MM.1S (cell line): Measurements from ENCODE around the gene GTF3C5.

Source experiments
- DNase-seq: peaks from one replicate; pipeline ENCODE4 v3.0.0-alpha.2; 2015
- H2AFZ ChIP-seq: fragments of 300-600 bp; sonication (generic); 2 replicates; pipeline ENCODE4 v1.6.0; 2016; ENCODE audit warnings: antibody characterized with exemption, low read length
- H3F3A ChIP-seq: fragments of 300-600 bp; sonication (generic); 2 replicates; pipeline ENCODE4 v1.6.1; 2016; ENCODE audit warnings: mild to moderate bottlenecking, antibody characterized with exemption, low read length, moderate library complexity, mixed read lengths; ENCODE audit not compliant: insufficient read depth
- H3K27ac ChIP-seq: fragments of 300-600 bp; sonication (generic); 2 replicates; pipeline ENCODE4 v1.5.1; 2016; ENCODE audit warnings: mild to moderate bottlenecking, low read length
- H3K27me3 ChIP-seq: fragments of 300-600 bp; sonication (generic); replicated peaks from 2 replicates; pipeline ENCODE4 v1.6.0; 2016; ENCODE audit warnings: low read length; ENCODE audit not compliant: insufficient read depth
- H3K36me3 ChIP-seq: fragments of 300-600 bp; sonication (generic); replicated peaks from 2 replicates; pipeline ENCODE4 v1.6.1; 2016; ENCODE audit warnings: mild to moderate bottlenecking, low read length, mixed read lengths; ENCODE audit not compliant: insufficient read depth
- H3K4me1 ChIP-seq: fragments of 300-600 bp; sonication (generic); 2 replicates; pipeline ENCODE4 v1.6.1; 2016; ENCODE audit warnings: low read length, mixed read lengths
- H3K4me2 ChIP-seq: fragments of 300-600 bp; sonication (generic); 2 replicates; pipeline ENCODE4 v1.6.0; 2016; ENCODE audit warnings: low read depth, low read length
- H3K4me3 ChIP-seq: fragments of 300-600 bp; sonication (generic); 2 replicates; pipeline ENCODE4 v1.5.1; 2016; ENCODE audit warnings: low read length, mixed read lengths
- H3K79me2 ChIP-seq: fragments of 300-600 bp; sonication (generic); 2 replicates; pipeline ENCODE4 v1.6.1; 2016; ENCODE audit warnings: mixed run types, low read length, mixed read lengths
- H3K9ac ChIP-seq: fragments of 300-600 bp; sonication (generic); 2 replicates; pipeline ENCODE4 v1.6.1; 2016; ENCODE audit warnings: low read length, mixed read lengths
- H3K9me2 ChIP-seq: fragments of 300-600 bp; sonication (generic); replicated peaks from 2 replicates; pipeline ENCODE4 v1.6.1; 2016; ENCODE audit warnings: mild to moderate bottlenecking, low read length, mixed read lengths; ENCODE audit not compliant: insufficient read depth
- H3K9me3 ChIP-seq: fragments of 300-600 bp; sonication (generic); replicated peaks from 2 replicates; pipeline ENCODE4 v1.6.1; 2016; ENCODE audit warnings: mild to moderate bottlenecking, low read length, mixed read lengths; ENCODE audit not compliant: insufficient read depth
- H4K20me1 ChIP-seq: fragments of 300-600 bp; sonication (generic); 2 replicates; pipeline ENCODE4 v1.6.1; 2016; ENCODE audit warnings: mild to moderate bottlenecking, low read length, moderate library complexity, mixed read lengths; ENCODE audit not compliant: insufficient read depth
- EZH2 ChIP-seq: fragments of 300-600 bp; sonication (generic); optimal IDR thresholded peaks from 2 replicates; pipeline ENCODE3; 2017; ENCODE audit warnings: low read depth, mild to moderate bottlenecking, antibody characterized with exemption, low read length, mixed read lengths
- EZH2phosphoT487 ChIP-seq: fragments of 300-600 bp; sonication (generic); IDR thresholded peaks from 2 replicates; pipeline ENCODE4 v1.6.1; 2018; ENCODE audit warnings: antibody characterized with exemption, low read length
- TF ChIP-seq, protein P1 (sequence below): fragments of 300-600 bp; sonication (generic); IDR thresholded peaks from 2 replicates; pipeline ENCODE4 v1.5.1; 2016; ENCODE audit warnings: antibody characterized with exemption, low read length, mixed read lengths

The GTF3C5 gene

DNA sequence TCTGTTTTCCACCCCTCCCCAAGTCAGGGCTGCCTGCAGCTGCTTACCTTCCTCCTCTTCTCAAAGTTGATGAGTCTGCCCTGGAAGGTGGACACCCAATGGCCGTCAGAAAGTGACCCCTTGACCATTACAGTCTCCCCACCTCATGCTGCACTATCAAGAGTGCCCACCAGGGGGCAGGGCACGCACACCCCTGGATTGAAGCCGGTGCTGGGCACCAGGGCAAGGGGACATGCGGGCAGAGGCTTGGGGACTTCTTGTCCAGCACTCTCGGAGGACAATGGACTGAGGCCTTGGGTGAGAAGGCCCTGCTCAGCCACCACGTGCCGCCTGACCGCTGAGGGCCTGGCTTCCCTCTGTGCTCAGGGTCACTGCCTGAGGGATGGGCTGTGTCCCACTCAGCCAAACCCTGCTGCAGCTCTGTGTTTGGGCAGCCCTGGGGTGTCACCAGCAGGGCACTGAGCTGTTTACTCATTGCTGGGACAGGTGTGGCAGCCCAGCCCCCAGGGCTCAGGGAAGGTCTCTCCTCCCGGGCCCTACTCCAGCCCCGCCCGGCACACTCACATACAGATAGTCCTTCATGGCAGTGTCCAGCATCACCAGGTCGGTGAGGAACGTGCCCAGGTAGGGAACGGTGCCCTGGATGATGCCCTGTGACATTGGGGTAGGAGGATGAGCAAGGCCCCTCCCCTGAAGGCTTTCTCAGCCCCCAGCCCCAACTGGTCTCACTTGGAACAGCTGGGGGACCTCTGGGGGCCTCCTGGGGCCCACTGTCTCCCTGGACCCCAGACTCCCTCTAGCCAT is 72.6 kb downstream of the GTF3C5 start:
- Histone ChIP-seq H3K27ac (no peak overlapping the region), H2AFZ (no peak overlapping the region), H3K9me3 (no peaks in the 10 kb centered on the region), H3K79me2 (no peaks in the 10 kb centered on the region), H3F3A (no peaks in the 10 kb centered on the region), H3K4me3 (no peak overlapping the region), H3K9me2 (no peaks in the 10 kb centered on the region), H3K4me1 (no peaks in the 10 kb centered on the region), H3K36me3 (no peaks in the 10 kb centered on the region), H3K9ac (no peak overlapping the region), H3K27me3 (no peaks in the 10 kb centered on the region), H4K20me1 (no peaks in the 10 kb centered on the region), H3K4me2 (no peak overlapping the region)
- DNase-seq: peak; percentile 46
- TF ChIP-seq EZH2phosphoT487: no peak
- TF ChIP-seq, protein P1, sequence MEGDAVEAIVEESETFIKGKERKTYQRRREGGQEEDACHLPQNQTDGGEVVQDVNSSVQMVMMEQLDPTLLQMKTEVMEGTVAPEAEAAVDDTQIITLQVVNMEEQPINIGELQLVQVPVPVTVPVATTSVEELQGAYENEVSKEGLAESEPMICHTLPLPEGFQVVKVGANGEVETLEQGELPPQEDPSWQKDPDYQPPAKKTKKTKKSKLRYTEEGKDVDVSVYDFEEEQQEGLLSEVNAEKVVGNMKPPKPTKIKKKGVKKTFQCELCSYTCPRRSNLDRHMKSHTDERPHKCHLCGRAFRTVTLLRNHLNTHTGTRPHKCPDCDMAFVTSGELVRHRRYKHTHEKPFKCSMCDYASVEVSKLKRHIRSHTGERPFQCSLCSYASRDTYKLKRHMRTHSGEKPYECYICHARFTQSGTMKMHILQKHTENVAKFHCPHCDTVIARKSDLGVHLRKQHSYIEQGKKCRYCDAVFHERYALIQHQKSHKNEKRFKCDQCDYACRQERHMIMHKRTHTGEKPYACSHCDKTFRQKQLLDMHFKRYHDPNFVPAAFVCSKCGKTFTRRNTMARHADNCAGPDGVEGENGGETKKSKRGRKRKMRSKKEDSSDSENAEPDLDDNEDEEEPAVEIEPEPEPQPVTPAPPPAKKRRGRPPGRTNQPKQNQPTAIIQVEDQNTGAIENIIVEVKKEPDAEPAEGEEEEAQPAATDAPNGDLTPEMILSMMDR: peak; percentile 96
- no peak for TF ChIP-seq EZH2

- Histone ChIP-seq H3F3A (no peaks in the 10 kb centered on the region), H3K4me1 (no peaks in the 10 kb centered on the region), H3K4me2 (no peak overlapping the region), H2AFZ (no peak overlapping the region), H3K9ac (no peak overlapping the region), H3K9me3 (no peaks in the 10 kb centered on the region), H3K27ac (no peak overlapping the region), H3K9me2 (no peaks in the 10 kb centered on the region), H3K36me3 (no peaks in the 10 kb centered on the region), H3K4me3 (no peak overlapping the region), H3K79me2 (no peaks in the 10 kb centered on the region), H4K20me1 (no peaks in the 10 kb centered on the region), H3K27me3 (no peaks in the 10 kb centered on the region)
- TF ChIP-seq, protein P1: no peak
- TF ChIP-seq EZH2phosphoT487 (no peak), EZH2 (no peak)
- DNase-seq: no peak
These were observed 73.2 kb downstream of the GTF3C5 start for GRCh38 chr9:133103987-133104505.

DNA sequence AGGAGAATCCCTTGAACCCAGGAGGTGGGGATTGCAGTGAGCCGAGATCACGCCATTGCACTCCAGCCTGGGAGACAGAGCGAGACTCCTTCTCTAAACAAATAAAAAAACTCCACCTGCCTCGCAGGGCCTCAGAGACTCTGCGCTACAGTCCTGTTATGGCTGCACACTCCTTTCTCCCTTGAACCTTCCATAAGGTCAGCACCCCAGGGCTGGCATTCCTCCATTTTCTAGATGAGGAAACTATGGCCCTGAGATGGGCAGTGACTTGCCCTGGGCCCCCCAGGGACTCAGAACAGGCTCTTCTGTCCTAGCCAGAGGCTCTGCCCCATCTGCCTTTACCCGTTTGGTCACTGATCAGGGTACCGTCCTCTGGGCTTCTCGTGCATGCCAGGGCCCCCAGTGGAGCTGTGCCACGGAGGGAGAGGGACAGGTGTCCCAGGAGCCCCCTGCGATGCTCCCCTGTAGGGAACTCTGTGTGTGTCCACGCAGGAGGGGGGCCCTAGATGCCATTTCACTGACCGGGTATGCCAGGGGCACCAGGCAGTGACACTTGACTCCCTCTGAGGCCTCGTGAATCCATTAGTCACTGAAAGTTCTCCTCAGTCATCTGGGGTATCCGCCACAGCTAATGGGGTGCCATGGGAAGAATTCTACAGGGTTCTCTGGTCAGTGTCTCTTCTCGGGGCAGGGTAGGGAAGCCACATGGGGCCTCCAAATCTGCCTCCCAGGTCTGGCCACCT is 74.1 kb downstream of the GTF3C5 start:
- H3K27ac ChIP-seq: no peak overlapping the region
- H3K9me3 ChIP-seq: no peaks in the 10 kb centered on the region
- no peaks in the 10 kb centered on the region for H3F3A ChIP-seq
- no peaks in the 10 kb centered on the region for H4K20me1 ChIP-seq
- no peaks in the 10 kb centered on the region for H3K27me3 ChIP-seq
- no peaks in the 10 kb centered on the region for H3K79me2 ChIP-seq
- TF ChIP-seq, protein P1: no peak
- no peak overlapping the region for H3K4me2 ChIP-seq
- no peak overlapping the region for H3K9ac ChIP-seq
- DNase-seq: no peak
- H3K4me3 ChIP-seq: no peak overlapping the region
- no peaks in the 10 kb centered on the region for H3K36me3 ChIP-seq
- no peaks in the 10 kb centered on the region for H3K4me1 ChIP-seq
- no peak overlapping the region for H2AFZ ChIP-seq
- no peaks in the 10 kb centered on the region for H3K9me2 ChIP-seq
